NCI-H1417 (cell line): ENCODE measurements around the gene DIAPH2.
"Not testable (repeated sequence)": the region's sequence is repeated elsewhere in the genome, so short reads cannot be mapped to it uniquely, and the experiment has no call there.

Experiments
- DNase-seq, 3 experiments: peaks; one replicate each; lab custom pipeline; 2025; lab: John Stamatoyannopoulos, UW

DIAPH2 gene

DNA sequence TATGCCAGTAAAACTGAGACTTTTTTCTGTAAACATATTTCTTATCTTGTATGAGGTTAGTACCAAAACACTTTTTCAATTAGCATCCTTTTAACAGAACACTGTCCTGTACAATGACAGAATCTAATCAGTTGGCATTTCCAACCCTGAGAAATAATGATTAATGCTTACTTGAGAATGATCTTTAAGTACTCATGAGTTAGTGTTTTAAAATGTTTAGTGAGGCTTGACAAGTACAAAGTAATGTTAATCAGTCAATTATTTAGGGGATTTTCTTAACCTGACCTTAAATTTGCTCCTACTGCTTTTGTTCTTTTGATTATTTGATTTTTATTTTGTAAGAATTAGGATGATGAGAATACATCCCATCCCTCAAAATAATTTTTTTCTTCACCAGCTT is 695.6 kb downstream of the DIAPH2 start:
- no peak for DNase-seq

DNA sequence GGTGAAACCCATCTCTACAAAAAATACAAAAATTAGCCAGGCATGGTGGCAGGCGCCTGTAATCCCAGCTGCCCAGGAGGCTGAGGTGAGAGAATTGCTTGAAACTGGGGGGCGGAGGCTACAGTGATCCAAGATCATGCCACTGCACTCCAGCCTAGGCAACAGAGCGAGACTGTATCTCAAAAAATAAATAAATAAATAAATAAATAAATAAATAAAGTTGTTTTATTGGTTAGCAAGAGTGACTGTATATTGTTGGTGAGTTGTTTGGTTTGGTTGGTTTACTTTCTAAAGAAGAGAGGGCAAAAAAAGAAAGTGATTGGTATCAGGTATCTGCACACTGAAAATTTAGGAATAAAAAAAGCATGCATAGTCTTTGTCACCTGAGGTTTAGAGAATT is 700.0 kb downstream of the DIAPH2 start:
- no peak for DNase-seq

DNA sequence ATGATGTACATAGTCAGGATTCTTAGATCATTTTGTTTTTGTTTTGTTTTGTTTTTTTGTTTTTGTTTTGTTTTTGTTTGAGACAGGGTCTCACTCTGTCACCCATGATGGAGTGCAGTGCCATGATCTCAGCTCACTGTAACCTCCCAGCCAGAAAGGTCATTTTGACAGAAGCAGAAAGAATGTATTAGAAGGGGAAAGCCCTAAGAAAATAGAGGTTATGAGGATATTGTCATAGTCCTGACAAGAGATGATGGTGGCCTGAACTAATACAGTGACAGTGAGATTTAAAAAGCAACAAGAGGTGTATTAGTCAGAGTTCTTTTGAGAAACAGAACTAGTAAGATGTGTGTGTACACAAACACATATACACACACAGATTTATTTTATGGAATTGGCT is 702.4 kb downstream of the DIAPH2 start:
- DNase-seq = no peak

DNA sequence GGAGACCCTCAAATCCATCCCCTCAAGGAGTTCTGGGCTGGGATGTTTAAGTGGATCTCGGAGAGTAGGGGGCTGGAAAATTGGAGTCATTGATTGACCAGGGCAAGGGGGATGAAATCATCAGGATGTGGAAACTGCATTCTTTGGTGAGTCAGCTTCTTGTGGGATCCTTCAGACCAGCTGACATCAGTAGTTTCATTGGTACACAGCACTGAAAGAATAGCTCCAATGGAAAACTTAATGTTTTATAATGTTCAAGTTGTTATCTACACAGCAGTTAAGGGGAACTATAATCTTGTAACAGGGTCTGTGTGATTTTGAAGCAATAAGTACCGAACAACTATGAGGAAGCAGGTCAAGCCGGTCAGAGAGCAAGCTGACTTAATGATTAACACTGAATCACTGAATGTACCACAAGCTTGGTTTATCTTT is 705.1 kb downstream of the DIAPH2 start:
- no peak for DNase-seq

DNA sequence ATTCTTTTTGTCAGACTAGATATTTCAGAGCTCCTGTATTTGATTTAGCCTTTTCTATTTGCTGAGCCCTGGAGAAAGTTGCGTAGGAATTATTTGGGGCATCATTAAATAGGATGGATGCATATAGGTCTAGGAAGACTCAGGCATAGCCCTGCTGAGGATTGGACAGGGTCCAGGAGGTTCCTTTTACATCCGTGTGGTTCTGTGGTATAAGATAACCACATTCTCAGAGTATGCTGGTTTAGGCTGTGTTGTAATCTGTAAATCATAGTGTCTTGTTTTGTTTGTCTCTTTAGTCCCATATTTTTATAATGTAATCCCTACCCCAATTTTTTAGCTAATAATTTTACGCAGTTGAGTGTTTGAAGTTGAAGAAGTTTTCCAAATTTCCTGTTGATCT is 712.7 kb downstream of the DIAPH2 start:
- no peak for DNase-seq

DNA sequence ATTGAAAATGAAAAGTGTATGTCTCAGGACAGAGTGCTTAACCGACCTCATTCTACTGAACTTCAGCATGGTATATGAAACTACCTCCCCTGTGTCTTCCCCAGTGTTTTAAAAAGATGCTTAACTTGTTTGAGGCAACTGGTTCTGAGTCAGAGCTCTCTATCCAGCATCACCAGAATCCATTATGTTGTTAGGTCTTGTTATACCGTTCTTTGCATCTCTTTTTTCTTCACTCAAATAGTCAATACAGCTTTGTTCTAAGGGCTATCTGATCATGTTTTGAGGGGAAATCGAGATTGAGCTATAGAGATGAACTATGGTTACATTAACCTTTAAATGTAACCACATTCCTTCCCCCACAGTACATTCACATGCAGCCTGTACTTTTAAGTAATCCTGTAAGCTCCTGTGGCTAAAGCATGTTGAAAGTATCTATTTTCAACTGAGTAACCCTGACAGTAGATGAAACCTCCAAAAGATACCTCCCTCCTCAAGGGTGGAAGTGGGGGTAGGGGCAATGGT is 713.4 kb downstream of the DIAPH2 start:
- DNase-seq = no peak

DNA sequence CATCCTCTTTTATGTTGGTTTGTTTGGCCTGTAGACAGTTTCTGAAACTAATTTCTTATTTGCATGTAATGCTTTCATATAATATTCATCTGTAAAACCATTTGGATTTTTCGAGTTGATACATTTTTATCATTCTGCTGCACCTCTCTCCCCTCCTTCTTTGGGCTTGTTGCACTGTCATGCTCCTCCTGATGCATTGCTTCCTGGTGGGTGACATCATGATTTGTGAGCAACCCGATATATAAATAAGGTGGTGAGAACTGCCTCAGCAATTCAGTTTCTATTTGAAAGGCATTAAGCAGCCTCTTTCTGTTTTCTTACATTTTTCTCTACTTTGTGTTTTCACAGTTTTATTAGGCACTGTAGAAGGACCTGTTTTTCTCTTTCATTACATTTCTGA is 714.8 kb downstream of the DIAPH2 start:
- DNase-seq = no peak

DNA sequence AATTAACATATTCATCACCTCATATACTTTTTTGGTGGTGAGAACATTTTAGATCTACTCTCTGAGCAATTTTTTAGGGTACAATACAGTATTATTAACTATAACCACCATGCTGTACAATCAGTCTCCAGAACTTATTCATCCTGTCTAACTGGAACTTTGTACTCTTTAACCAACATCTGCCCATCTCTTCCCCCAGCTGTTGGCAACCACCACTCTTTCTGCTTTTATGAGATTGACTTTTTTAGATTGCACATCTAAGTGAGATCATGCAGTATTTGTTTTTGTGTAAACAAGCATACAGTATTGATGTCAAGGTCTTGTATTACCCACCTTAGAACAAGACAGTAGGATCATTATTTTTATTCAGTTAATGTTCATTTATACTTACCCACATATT is 715.9 kb downstream of the DIAPH2 start:
- no peak for DNase-seq

DNA sequence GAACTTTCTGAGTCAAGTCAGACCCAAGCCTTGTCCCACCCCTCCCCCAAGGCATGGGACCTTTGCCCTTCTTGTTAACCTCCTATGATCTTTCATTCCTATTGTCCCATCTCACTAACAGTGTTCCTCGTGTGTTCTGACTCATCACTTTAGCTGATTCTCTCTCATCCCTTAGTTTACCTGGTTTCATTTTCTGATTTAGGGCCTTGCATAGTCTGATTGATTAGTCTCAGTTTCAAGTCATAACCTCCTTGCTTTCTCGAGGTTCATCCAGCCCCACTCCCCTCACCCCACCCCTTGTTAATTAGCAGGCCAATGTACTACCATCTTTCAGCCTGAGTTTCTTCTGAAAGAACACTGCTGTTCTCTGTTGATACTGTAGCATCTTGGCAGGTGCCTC is 716.5 kb downstream of the DIAPH2 start:
- no peak for DNase-seq

DNA sequence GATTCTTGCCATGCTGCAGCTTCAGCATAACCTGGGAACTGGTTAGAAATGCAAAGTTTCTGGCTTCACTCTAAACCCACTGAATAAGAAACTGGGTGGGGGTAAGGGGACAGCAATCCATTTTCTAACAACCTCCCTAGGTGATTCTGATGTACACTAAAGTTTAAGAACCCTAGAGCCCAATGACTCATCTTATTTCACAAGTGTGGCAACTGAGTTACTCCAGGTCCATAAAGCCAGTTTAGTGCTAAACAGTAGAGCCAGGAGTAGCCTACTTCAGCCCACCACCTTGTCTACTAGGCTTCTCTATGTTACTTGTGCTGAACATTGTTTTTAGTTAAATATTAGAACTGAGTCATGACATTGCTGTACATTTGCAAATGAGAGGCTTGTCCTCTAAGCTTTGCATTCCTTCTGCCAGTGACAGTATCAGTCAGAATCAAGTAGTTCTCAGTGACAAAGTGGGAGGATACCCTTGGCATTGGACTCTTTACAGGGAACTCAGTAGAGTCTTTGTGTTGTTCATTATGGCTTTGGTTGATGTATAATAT is 717.0 kb downstream of the DIAPH2 start:
- no peak for DNase-seq

DNA sequence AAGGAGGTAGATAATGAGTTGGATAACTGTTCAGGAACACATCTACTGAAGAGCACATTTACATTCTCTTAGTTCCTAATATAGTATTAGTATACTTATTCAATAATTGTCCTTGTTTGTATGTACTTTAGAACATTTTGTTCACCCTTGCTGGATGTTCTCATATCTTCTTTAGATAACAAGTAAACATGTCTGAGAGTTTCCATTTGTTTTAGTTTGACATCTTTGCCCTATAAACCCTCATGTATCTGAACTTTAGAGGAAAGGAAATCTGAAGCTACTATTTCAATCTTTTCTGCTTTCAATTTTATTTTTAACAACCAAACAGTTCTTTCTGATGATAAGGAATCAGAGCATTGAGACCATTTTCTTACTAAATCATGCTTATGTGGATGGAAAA is 717.7 kb downstream of the DIAPH2 start:
- DNase-seq = no peak

DNA sequence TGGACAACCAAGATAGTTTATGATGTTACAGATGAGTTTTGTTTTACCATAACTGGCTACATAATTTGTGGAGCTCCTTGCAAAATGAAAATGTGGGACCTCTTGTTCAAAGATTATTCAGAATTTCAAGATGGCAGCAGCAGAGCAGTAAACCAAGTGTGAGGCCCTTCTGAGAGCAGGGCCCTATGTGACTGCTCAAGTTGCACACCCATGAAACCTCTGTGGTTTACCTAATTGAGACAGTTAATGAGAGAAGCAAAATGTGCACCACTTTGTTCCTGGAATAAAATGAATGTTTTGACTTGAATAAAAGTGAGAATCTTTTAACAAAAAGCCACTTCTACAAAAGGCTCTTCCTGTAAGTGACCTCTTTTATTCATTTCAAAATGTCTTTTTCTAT is 718.3 kb downstream of the DIAPH2 start:
- DNase-seq = no peak

DNA sequence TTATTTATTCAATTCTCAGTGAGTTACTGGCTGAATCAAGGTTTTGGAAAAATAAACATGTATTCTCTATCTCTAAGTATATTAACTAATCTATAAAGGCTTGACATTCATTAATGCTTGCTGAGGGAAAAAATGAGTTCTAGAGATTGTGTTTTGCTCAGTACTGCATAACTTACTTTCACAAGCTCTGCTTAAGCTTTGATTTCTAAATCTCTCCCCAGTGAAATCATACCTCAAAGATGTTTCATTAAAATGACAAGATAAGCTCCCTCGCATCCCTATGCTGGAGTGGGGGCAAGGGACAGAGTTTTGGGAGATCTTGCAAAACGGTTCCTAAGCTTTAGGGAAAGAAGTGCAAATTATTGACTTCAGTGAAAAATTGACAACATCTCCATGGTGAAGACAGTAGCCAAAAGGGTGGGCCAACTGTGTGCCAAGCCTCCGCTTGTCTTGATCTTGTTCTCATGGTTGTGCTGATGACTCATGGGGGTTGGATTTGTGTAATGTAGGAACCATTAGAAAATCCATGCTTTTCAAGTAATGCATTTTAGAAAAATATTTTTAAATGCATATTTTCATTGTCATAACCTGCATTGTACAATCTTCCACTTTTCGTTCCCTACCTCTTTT is 720.5 kb downstream of the DIAPH2 start:
- no peak for DNase-seq

DNA sequence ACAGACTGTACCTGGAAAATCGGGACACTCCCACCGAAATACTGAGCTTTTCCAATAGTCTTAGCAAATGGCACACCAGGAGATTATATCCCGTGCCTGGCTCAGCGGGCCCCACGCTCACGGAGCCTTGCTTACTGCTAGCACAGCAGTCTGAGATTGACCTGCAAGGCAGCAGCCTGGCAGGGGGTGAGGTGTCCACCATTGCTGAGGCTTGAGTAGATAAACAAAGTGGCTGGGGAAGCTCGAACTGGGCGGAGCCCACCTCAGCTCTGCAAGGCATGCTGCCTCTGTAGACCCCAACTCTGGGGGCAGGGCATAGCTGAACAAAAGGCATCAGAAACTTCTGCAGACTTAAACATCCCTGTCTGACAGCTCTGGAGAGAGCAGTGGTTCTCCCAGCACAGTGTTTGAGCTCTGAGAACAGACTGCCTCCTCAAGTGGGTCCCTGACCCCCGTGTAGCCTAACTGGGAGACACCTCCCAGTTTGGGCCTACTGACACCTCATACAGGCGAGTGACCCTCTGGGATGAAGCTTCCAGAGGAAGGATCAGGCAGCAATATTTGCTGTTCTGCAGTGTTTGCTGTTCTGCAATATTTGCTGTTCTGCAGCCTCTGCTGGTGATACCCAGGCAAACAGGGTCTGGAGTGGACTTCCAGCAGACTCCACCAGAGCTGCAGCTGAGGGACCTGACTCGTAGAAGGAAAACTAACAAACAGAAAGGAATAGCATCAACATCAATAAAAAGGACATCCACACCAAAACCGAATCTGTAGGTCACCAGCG is 725.2 kb downstream of the DIAPH2 start:
- DNase-seq = not testable (repeated sequence)

DNA sequence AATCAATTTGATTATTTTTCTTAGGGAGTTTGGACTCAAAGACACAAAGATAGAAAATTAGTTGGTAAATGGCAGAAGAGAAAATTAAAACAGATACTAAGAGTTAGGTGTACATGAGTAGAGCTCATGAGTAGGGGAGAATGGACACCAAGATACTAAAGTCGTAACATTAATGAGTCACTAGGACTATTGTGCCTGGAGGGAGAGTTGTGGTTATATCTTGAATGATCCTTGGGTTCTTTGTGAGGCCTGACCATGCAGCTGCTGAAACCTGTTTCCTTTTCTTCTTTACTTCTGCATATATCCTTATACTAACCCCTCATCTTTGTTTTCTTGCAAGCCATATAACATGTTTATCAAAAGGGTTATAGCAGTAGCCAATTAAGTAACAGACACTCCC is 731.8 kb downstream of the DIAPH2 start:
- no peak for DNase-seq

DNA sequence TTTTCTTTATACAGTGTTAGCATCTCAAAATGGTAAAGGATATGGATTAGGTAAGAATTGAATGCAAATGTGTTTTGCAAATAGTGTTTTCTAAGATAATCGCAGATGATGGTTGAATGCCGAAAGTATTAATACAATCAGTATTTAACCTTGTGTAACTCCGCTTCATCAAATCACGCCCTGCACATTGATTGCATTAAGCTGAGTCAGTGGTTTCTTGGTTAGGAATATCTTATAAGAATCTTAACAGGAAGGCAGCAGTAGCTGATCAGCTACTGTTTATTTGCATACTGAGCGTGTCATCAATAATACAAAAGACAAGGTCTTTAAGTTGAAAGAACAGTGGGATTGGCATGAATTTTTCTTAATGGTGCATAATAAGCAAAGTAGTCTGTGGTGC is 744.5 kb downstream of the DIAPH2 start:
- DNase-seq = no peak

DNA sequence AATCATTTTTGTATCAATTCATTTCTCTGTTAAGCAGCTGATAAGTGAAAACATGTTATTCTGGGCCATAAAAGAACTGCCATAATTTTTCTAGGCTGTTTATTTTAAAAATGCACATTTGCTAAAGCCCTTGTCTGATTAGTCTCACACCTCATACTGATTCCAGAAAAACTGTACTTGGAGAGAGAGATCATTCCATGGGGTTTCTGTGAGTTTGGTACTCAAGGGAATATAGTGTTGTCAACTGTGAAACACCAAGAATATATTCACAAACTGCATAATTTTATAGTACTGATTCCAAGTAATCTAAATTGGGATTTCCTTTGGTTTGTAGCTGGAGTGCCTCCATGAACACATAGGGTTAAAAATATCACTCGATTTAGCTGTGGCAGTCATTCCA is 746.6 kb downstream of the DIAPH2 start:
- no peak for DNase-seq

DNA sequence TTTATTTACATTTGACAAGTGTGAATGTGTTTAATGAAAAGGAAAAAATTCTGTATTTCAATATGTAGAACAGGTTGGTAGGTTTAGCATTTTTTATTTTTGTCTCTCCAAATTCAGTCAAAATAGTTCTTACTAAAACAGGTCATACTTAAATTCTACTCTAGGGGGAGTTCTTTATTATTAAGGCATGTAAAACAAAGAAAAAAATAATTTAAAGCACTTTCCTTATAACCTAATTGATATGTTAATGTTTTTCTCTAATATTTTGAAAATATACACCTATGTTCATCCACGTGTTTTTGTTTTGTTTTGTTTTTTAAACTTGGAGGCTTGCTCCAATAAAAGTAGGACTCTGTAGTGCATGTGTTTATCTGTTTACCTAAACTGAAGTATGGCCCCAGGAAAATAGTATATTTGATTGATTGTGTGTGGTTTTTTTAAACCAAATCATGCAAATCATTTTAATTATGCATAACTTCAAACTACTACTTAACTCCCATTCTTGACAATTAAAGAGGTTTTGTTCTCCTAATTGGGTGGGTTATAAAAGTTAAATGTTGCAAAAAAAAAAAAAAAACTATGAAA is 761.7 kb downstream of the DIAPH2 start:
- no peak for DNase-seq

DNA sequence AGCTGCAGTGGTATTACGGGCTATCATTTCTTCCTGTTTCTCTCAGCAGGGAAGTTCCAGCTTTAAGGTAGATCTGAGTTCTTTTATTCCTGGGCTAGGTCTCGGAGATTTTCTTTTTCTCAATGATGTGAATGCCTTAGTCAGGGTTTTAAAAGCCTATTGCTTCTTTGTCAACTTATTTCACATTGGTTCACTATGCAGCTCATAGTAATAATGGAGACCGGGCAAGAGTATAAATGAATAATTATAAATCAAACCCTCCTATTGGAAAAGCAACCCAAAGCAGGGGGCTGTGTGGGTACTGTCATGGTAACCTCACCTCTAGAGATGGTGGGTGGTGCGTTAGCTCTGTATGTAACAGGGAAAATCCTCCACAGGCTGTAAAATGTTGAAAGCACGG is 762.7 kb downstream of the DIAPH2 start:
- no peak for DNase-seq

DNA sequence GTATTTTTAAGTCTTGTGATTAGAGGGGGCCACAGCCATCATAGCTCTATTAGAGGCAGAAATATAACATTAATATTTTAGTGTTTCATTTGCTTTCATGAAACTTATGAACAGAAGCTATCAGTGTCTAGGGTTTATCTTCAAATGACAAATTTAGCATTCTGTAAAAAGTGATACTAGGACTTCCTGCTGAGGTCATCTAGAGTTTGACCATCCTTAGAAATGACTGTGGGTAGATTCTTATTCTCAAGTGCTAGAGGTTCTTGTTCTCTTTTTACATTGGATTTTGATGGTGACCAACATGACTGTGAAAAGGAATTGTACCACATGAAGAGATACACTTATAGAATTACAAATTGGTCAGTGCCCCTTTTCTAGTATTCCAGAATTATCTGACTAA is 767.6 kb downstream of the DIAPH2 start:
- no peak for DNase-seq

DNA sequence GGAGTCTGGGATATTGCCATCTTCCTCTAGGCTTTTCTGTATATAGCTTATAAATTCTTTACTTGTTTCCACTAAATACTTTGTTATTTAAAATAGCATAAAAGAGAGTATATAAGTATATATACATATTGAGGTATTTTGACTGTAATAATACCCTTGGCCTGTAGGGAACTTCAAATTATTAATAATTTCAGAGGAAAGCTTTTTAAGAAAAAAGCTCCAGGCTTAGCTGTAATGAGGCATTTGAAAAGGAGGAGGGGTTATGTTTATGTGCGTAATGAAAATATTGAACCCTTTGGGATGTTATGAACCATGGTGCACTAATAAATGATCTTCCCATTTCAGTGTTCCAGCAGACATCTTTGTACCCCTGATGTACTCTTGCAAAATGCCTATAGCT is 777.1 kb downstream of the DIAPH2 start:
- DNase-seq = no peak

DNA sequence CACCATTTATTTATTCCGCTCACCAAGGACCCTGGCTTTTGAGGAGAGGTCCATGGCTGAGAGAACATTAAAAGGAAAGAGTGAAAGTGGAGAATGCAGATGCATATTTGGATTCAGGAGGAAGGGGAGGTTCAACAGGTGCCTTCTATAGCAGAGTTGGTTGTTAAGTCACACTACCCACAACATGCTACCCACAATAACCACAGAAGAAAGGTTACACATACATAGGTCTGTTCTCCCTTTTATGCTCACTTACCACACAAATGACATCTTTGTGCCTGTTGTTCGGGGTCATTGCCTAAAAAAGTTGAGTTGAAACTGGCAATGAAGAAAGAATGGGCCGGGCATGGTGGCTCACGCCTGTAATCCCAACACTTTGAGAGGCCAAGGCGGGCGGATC is 786.4 kb downstream of the DIAPH2 start:
- no peak for DNase-seq

DNA sequence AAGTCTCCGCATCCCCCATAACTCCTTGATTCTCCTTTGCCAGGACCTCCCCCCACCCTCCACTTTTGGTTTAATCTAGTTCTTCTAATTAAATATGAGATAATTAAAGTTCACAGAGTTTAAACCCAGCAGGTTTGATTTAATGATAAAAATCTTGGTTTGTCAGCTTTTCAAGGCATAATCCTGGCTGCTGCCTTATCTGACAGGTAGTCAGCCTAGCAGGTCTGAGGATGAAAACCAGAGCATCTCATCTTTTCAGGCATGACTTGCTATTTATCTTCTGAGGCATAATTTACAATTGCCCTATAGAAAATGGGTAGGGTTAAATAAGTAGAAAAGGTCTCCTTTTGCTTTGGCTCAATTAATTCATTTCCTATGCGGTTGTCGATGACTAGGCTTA is 790.3 kb downstream of the DIAPH2 start:
- no peak for DNase-seq
